ENCODE results near the gene OPCML.
A peak's percentile ranks its signal among the peaks of the same experiment; 100 is the strongest.

Gene OPCML

DNA sequence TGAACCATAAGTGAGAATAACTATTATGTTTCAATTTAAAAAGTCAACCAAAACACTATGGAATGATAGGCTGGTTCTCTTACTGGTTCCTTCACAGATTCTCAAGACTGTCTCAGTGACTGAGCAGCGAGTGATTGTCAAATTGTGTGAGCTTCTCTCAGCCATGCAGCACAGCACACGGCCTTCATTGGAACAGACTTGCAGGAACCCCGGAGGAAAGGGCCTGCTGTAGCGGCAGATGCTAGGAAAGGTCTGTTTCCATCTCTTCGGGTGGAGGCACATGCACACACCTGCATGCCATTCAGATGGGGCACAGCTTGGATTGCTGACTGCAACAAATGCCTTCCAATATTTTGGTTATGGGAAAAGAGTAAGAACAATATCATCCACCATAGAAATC, 741.8 kb downstream of the OPCML start:
- no peak for DNase-seq
- Histone ChIP-seq H3K4me3 (ENCODE audit: low read depth, low read length) (no peak overlapping the region), H3K27me3 (replicated peaks) (no peaks in the 10 kb centered on the region), H3K27ac (no peak overlapping the region), H3K36me3 (replicated peaks) (no peaks in the 10 kb centered on the region)
- TF ChIP-seq, protein P1, sequence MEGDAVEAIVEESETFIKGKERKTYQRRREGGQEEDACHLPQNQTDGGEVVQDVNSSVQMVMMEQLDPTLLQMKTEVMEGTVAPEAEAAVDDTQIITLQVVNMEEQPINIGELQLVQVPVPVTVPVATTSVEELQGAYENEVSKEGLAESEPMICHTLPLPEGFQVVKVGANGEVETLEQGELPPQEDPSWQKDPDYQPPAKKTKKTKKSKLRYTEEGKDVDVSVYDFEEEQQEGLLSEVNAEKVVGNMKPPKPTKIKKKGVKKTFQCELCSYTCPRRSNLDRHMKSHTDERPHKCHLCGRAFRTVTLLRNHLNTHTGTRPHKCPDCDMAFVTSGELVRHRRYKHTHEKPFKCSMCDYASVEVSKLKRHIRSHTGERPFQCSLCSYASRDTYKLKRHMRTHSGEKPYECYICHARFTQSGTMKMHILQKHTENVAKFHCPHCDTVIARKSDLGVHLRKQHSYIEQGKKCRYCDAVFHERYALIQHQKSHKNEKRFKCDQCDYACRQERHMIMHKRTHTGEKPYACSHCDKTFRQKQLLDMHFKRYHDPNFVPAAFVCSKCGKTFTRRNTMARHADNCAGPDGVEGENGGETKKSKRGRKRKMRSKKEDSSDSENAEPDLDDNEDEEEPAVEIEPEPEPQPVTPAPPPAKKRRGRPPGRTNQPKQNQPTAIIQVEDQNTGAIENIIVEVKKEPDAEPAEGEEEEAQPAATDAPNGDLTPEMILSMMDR (IDR thresholded peaks at IDR 0.05; ENCODE audit: low read depth, low read length, missing control alignments), result no peak
- in situ Hi-C loops (cut with HindIII; ENCODE audit: low pct_ligation_motif_present, low sequenced_read_pairs), result no loop called here

DNA sequence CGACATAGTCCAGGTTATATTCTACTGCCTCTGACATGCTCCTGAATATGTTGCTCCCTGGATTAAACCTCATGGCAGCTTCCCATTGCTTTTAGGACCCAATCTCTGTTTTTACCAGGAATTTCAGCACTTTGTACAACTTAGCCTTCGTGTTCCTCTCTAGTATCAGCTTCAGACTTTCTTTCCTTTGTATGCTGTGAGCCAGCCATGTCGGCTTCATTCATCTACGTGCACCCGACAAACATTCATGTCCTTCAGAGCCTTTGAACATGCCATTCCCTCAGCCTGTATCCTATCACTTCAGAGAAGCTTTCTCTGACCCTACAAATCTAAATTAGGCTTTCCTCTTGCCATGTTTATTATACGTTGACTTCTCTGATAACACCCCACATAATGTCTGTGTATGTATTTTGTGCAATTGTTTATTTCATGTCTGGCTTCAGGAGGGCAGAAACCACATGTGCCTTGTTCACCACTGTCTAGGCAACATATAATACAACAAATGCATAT, 743.4 kb downstream of the OPCML start:
- H3K27ac ChIP-seq, result no peak overlapping the region
- H3K4me3 ChIP-seq (ENCODE audit: low read depth, low read length), result no peak overlapping the region
- TF ChIP-seq, protein P1 (IDR thresholded peaks at IDR 0.05; ENCODE audit: low read depth, low read length, missing control alignments), result no peak
- in situ Hi-C loops (cut with HindIII; ENCODE audit: low pct_ligation_motif_present, low sequenced_read_pairs), result no loop called here
- no peaks in the 10 kb centered on the region for H3K36me3 ChIP-seq (replicated peaks)
- no peak for DNase-seq
- H3K27me3 ChIP-seq (replicated peaks), result no peaks in the 10 kb centered on the region

DNA sequence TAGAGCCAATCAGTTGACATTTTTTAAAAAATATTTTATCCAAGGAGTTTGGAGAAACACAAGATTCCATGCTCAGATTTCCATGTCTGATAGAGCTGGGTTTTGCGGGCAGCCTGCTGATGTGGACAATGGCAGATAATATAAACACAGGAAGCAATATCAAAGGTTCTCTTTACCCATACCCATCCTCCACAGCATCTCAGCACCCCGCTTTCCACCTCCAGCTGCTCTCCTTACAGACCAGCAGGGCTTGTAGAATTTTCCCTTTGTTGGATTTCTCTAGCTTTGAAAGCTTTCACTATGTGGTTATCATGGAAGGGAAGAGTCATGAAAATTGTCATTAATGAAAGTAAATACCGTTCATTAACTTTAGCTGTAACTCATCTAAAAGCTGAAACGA, 746.4 kb downstream of the OPCML start:
- TF ChIP-seq, protein P1 (IDR thresholded peaks at IDR 0.05; ENCODE audit: low read depth, low read length, missing control alignments), result no peak
- no peaks in the 10 kb centered on the region for H3K36me3 ChIP-seq (replicated peaks)
- H3K4me3 ChIP-seq (ENCODE audit: low read depth, low read length), result no peak overlapping the region
- no peaks in the 10 kb centered on the region for H3K27me3 ChIP-seq (replicated peaks)
- H3K27ac ChIP-seq, result no peak overlapping the region
- in situ Hi-C loops (cut with HindIII; ENCODE audit: low pct_ligation_motif_present, low sequenced_read_pairs), result no loop called here
- DNase-seq, result no peak

DNA sequence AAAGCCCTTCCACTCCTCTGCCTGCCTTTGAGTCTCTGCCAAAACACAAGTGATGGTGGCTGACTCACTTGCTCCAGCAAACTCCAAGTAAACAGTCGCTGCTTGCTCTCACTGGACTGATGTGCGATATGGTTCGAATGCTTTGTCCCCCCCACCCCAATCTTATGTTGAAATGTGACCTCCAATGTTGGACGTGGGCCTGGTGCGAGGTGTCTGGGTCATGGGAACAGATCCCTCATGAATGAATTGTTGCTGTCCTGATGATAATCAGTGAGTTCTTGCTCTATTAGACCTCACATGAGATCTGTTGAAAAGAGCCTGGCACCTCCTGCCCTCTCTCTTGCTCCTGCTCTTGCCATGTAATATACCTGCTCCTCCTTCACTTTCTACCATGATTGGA, 747.9 kb downstream of the OPCML start:
- TF ChIP-seq, protein P1 (IDR thresholded peaks at IDR 0.05; ENCODE audit: low read depth, low read length, missing control alignments), result no peak
- in situ Hi-C loops (cut with HindIII; ENCODE audit: low pct_ligation_motif_present, low sequenced_read_pairs), result no loop called here
- DNase-seq, result peak; percentile 44
- Histone ChIP-seq H3K36me3 (replicated peaks) (no peaks in the 10 kb centered on the region), H3K4me3 (ENCODE audit: low read depth, low read length) (no peak overlapping the region), H3K27ac (no peak overlapping the region), H3K27me3 (replicated peaks) (no peaks in the 10 kb centered on the region)

DNA sequence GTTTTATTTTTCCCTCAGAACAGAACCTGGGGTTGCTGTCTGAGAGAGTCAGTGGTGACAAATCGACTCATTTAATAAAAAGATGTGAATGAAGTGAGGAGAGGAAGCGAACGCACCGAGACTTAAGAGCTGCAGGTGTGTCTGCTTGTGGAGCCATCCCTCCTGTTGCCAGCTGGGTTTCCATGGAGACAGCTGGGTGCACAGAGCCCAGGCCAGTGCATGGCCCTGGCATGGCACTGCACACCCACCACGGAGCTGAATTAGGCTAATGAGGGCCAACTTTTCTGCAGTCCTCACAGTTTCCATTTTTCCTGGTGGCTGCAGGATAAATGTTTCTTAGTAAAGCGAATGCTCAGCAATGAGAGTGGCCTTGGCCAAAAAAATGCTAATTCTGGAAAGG, 750.2 kb downstream of the OPCML start:
- no peak overlapping the region for H3K4me3 ChIP-seq (ENCODE audit: low read depth, low read length)
- TF ChIP-seq, protein P1 (IDR thresholded peaks at IDR 0.05; ENCODE audit: low read depth, low read length, missing control alignments), result no peak
- in situ Hi-C loops (cut with HindIII; ENCODE audit: low pct_ligation_motif_present, low sequenced_read_pairs), result no loop called here
- H3K27me3 ChIP-seq (replicated peaks), result no peaks in the 10 kb centered on the region
- H3K27ac ChIP-seq, result no peak overlapping the region
- no peak for DNase-seq
- H3K36me3 ChIP-seq (replicated peaks), result no peaks in the 10 kb centered on the region

DNA sequence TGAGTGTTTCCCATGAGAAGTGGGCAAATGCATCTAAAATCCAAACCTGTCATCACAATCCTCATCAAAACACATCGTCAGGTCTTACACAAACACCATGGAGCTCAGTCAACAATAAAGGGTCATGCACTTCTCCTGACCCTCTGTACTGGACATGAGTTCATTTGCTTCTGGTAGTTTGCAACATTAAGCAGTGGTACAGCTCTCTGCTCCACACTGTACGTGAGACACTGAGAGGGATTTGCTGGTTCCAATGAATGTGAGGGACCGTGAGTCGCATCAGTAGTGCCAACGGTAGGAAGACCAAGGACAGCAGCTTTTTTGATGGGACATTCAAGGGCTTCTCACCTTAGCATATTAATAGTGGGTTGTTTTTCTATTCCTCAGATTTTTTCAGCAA, 752.3 kb downstream of the OPCML start:
- DNase-seq, result no peak
- in situ Hi-C loops (cut with HindIII; ENCODE audit: low pct_ligation_motif_present, low sequenced_read_pairs), result no loop called here
- TF ChIP-seq, protein P1 (IDR thresholded peaks at IDR 0.05; ENCODE audit: low read depth, low read length, missing control alignments), result no peak
- no peaks in the 10 kb centered on the region for H3K27me3 ChIP-seq (replicated peaks)
- H3K27ac ChIP-seq, result no peak overlapping the region
- H3K4me3 ChIP-seq (ENCODE audit: low read depth, low read length), result no peak overlapping the region
- no peaks in the 10 kb centered on the region for H3K36me3 ChIP-seq (replicated peaks)
